ENCODE measurements around the gene MTMR6. TPM values are rescaled to one million over a fixed set of nuclear protein-coding genes. Genes with fewer than 3 reads are reported as not detected.

The MTMR6 gene
- polyA plus RNA-seq, 1 experiment = 25.7 TPM

DNA sequence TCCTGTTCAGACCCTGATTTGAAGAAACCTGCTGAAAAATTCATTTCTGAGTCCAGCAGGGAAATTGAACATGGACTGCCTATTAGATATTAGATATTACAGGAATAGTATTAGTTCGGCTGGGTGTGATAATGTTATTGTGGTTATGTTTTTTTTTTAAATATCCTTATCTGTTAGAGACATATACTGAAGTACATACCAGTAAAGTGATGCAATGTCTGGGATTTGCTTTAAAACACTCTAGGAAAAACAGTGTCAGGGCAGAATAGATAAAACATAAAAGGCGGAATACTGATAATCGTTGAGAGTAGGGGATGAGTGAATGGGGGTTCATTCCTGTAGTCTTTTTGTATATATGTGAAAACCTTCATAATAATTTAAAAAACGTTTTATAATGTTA is 86.5 kb downstream of the MTMR6 start:
- CTCF ChIA-PET = no interaction called here
- POLR2A ChIA-PET = no interaction called here
- H3K27ac ChIP-seq (ENCODE audit: low read depth, low read length) = no peak overlapping the region
- no peak overlapping the region for H3K4me3 ChIP-seq (ENCODE audit: low read depth, low read length)
- H3K9me3 ChIP-seq (ENCODE audit: control insufficient read depth, insufficient read depth, low read length) = no peaks in the 10 kb centered on the region
- DNase-seq (ENCODE audit: low read depth, low spot score) = no peak
- TF ChIP-seq, protein P1, sequence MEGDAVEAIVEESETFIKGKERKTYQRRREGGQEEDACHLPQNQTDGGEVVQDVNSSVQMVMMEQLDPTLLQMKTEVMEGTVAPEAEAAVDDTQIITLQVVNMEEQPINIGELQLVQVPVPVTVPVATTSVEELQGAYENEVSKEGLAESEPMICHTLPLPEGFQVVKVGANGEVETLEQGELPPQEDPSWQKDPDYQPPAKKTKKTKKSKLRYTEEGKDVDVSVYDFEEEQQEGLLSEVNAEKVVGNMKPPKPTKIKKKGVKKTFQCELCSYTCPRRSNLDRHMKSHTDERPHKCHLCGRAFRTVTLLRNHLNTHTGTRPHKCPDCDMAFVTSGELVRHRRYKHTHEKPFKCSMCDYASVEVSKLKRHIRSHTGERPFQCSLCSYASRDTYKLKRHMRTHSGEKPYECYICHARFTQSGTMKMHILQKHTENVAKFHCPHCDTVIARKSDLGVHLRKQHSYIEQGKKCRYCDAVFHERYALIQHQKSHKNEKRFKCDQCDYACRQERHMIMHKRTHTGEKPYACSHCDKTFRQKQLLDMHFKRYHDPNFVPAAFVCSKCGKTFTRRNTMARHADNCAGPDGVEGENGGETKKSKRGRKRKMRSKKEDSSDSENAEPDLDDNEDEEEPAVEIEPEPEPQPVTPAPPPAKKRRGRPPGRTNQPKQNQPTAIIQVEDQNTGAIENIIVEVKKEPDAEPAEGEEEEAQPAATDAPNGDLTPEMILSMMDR (IDR thresholded peaks at IDR 0.05; ENCODE audit: low read depth, low read length) = no peak
- peaks cover 5% of the 10 kb centered on the region for H3K27me3 ChIP-seq (ENCODE audit: control insufficient read depth, insufficient read depth, low read length)

DNA sequence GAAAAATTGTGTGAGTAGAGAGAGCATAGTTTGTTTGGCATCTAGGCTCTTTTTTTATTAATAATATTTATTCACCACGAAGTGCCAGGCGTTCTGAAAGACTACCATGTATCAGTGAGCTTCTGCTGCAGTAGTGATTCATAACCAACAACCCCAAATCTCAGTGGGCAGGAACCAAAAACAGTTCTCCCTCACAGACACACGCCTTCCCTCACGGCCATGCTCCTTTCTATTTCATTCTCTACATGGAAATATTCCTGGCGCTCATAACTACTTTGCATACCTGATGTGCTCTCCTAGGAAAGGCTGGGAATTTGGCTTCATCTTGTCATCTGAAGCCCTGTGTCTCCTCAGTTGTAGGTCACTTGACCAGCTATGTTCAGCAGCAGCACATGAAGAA is 88.6 kb downstream of the MTMR6 start:
- Histone ChIP-seq H3K4me3 (ENCODE audit: low read depth, low read length) (no peak overlapping the region), H3K27ac (ENCODE audit: low read depth, low read length) (no peak overlapping the region), H3K9me3 (ENCODE audit: control insufficient read depth, insufficient read depth, low read length) (no peaks in the 10 kb centered on the region), H3K27me3 (ENCODE audit: control insufficient read depth, insufficient read depth, low read length) (peaks cover 5% of the 10 kb centered on the region)
- TF ChIP-seq, protein P1 (IDR thresholded peaks at IDR 0.05; ENCODE audit: low read depth, low read length) = no peak
- ChIA-PET POLR2A (no interaction called here), CTCF (no interaction called here)
- DNase-seq (ENCODE audit: low read depth, low spot score) = no peak

DNA sequence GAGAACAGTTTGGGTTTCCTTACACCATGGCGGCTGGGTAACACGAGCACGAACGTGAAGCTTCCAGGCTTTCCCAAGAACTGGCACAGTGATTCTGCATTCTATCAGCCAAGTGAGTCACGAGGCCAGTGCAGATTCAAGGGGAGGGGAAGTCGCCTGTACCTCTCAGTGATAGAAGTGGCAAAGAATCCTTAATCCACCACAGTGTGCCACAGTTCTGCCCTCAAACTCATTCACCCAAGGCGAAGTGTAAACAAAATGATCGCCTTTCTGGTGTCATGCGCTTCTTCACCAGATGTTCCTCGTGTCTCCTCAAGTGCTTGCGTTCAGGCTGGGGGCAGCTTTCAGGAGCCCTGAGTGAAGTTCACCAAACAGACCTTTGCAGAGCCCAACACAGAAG is 90.3 kb downstream of the MTMR6 start:
- no peak overlapping the region for H3K27ac ChIP-seq (ENCODE audit: low read depth, low read length)
- H3K9me3 ChIP-seq (ENCODE audit: control insufficient read depth, insufficient read depth, low read length) = no peaks in the 10 kb centered on the region
- no peak for DNase-seq (ENCODE audit: low read depth, low spot score)
- H3K4me3 ChIP-seq (ENCODE audit: low read depth, low read length) = no peak overlapping the region
- peaks cover 4% of the 10 kb centered on the region for H3K27me3 ChIP-seq (ENCODE audit: control insufficient read depth, insufficient read depth, low read length)
- POLR2A ChIA-PET = no interaction called here
- TF ChIP-seq, protein P1 (IDR thresholded peaks at IDR 0.05; ENCODE audit: low read depth, low read length) = no peak
- CTCF ChIA-PET = no interaction called here

Other genes with a start within 250 kb of the MTMR6 start
- 0.36 and 0.50 TPM in 2 replicates for gene PABPC3, start 191.4 kb downstream of the MTMR6 start, polyA plus RNA-seq (2011; rRNA removed)
- gene AMER2, start 115.2 kb downstream of the MTMR6 start, polyA plus RNA-seq (2011; rRNA removed) = not detected in 2 replicates
- gene NUP58, start 14.1 kb upstream of the MTMR6 start, polyA plus RNA-seq (2011; rRNA removed) = 33.1 and 46.2 TPM in 2 replicates
- gene ATP8A2, start 84.5 kb upstream of the MTMR6 start, polyA plus RNA-seq (2011; rRNA removed) = 0.19 and 0.20 TPM in 2 replicates